Ishikawa (cell line): Measurements from ENCODE around the gene C16orf74.

ENCODE experiments used
- EP300 ChIP-seq: IDR thresholded peaks from 2 replicates; pipeline ENCODE4 v1.6.1; 2012; ENCODE audit warnings: borderline replicate concordance
- TAF1 ChIP-seq: IDR thresholded peaks from 2 replicates; pipeline ENCODE4 v1.6.1; 2012; ENCODE audit warnings: low read depth, mild to moderate bottlenecking

GRCh38 chr16:85720302-85720637 lies 30.6 kb downstream of the C16orf74 start:
- TF ChIP-seq EP300 (no peak), TAF1 (no peak)
